Measurements from ENCODE around the gene TNPO1.

GRCh38 chr5:72847989-72848473, 31.6 kb downstream of the TNPO1 start:
- TF ChIP-seq CTCF (conservative IDR thresholded peaks at IDR 0.05; ENCODE audit: low read depth, low read length) (no peak), EZH2 (IDR thresholded peaks at IDR 0.05; ENCODE audit: borderline replicate concordance, low read depth, low read length, poor library complexity, severe bottlenecking) (no peak)
